ENCODE data around the gene PDYN. TPM values are rescaled to one million over a fixed set of nuclear protein-coding genes. Genes with fewer than 3 reads are reported as not detected.

Gene PDYN
- polyA plus RNA-seq, 1 experiment, result not detected

- TF ChIP-seq CTCF (IDR thresholded peaks at IDR 0.05; ENCODE audit: low read depth, low read length), result no peak
- ChIA-PET POLR2A (no interaction called here), CTCF (interaction anchor here (1.1 kb wide), 1 partner anchor 9 kb away, joined by 5 read pairs; no protein-coding TSS in a partner anchor)
- Histone ChIP-seq H3K4me3 (ENCODE audit: low read depth, low read length) (no peak overlapping the region), H3K27me3 (ENCODE audit: control insufficient read depth, insufficient read depth, low read length) (peaks cover 19% of the 10 kb centered on the region), H3K27ac (ENCODE audit: low read depth, low read length) (no peak overlapping the region), H3K9me3 (ENCODE audit: control insufficient read depth, insufficient read depth, low read length) (no peaks in the 10 kb centered on the region)
- DNase-seq (ENCODE audit: low read depth, low spot score), result no peak
These were observed 3.8 kb upstream of the PDYN start for GRCh38 chr20:1997483-1998192.

DNA sequence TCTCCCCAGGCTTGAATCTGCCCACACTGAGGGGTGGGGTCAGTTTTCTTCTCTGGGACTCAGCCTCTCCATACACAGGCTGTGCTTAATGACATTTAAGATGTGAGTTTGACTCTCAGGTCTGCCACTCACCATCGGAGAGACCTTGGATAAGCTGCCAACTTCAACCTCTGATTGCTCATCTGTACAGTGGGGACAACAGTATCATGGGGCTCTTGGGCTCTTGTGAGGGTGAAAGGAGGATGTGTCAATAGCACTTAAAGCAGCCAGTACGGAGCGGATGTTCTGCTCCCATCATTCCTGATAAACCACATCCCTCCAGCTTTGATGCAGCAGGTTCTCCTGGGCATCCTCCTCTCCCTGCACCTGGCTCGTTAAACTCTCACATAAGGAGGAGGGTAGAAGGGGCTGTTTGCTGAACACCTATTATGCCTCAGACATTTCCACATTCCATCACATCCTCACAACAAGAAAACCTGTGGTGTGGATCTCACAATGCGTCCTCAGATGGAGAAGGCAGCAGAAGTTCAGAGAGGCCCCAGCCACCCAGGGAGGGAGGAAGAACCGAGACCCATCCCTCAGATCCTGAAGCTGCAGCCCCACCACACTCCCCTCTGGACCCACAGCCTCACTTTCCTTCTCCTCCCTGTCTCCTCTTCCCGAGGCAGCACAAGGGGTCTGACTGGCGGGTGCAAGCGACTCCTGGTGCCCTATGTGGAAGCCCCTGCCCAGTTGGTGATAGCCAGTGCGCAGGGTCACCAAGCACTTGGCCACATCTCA lies 1.9 kb upstream of the PDYN start:
- CTCF ChIA-PET, result interaction anchor here (2.2 kb wide), 1 partner anchor 11 kb away, joined by 7 read pairs; no protein-coding TSS in a partner anchor
- Histone ChIP-seq H3K9me3 (ENCODE audit: control insufficient read depth, insufficient read depth, low read length) (no peaks in the 10 kb centered on the region), H3K27ac (ENCODE audit: low read depth, low read length) (no peak overlapping the region), H3K4me3 (ENCODE audit: low read depth, low read length) (no peak overlapping the region), H3K27me3 (ENCODE audit: control insufficient read depth, insufficient read depth, low read length) (peaks cover 29% of the 10 kb centered on the region)
- POLR2A ChIA-PET, result no interaction called here
- TF ChIP-seq CTCF (IDR thresholded peaks at IDR 0.05; ENCODE audit: low read depth, low read length), result no peak
- no peak for DNase-seq (ENCODE audit: low read depth, low spot score)

DNA sequence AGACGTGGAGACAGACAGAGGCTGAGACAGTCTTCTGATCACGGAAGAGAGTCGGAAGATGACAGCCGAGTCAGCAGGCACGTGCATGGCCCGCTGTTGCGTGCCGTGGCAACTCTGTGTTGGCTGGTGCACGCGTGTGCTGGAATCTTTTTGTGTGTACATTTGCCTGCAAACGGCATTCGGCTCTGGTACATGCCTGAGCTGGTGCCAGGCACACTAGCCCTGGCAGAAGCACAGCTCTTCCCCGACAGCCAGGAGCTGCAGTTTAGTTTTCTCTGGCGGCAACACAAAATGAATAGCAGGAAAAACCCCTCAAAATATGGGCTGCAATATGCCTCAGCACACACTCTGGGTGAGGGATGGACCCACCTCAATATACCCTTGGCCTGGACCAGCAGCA lies 769 bp upstream of the PDYN start:
- POLR2A ChIA-PET, result no interaction called here
- no peak for DNase-seq (ENCODE audit: low read depth, low spot score)
- no peak for TF ChIP-seq CTCF (IDR thresholded peaks at IDR 0.05; ENCODE audit: low read depth, low read length)
- H3K4me3 ChIP-seq (ENCODE audit: low read depth, low read length), result no peak overlapping the region
- peaks cover 33% of the 10 kb centered on the region for H3K27me3 ChIP-seq (ENCODE audit: control insufficient read depth, insufficient read depth, low read length)
- CTCF ChIA-PET, result interaction anchor here (2.2 kb wide), 1 partner anchor 12 kb away, joined by 7 read pairs; no protein-coding TSS in a partner anchor
- H3K27ac ChIP-seq (ENCODE audit: low read depth, low read length), result no peak overlapping the region
- no peaks in the 10 kb centered on the region for H3K9me3 ChIP-seq (ENCODE audit: control insufficient read depth, insufficient read depth, low read length)

- no peak for DNase-seq (ENCODE audit: low read depth, low spot score)
- POLR2A ChIA-PET, result no interaction called here
- Histone ChIP-seq H3K27me3 (ENCODE audit: control insufficient read depth, insufficient read depth, low read length) (peaks cover 35% of the 10 kb centered on the region), H3K9me3 (ENCODE audit: control insufficient read depth, insufficient read depth, low read length) (no peaks in the 10 kb centered on the region), H3K27ac (ENCODE audit: low read depth, low read length) (no peak overlapping the region), H3K4me3 (ENCODE audit: low read depth, low read length) (no peak overlapping the region)
- CTCF ChIA-PET, result interaction anchor here (0.8 kb wide), 1 partner anchor 215 kb away, joined by 3 read pairs; no protein-coding TSS in a partner anchor
- no peak for TF ChIP-seq CTCF (IDR thresholded peaks at IDR 0.05; ENCODE audit: low read depth, low read length)
These were observed 1.3 kb downstream of the PDYN start for GRCh38 chr20:1992359-1993110.
